Measurements from ENCODE around the gene PSMD1. TPM values are rescaled to one million over a fixed set of nuclear protein-coding genes. Genes with fewer than 3 reads are reported as not detected.

The PSMD1 gene
- total RNA-seq, 2 donors from 2014 or later = 47.1 to 73.1 TPM

- TF ChIP-seq POLR2A (IDR thresholded peaks at IDR 0.05) = no peak
- no peak for TF ChIP-seq POLR2AphosphoS5 (IDR thresholded peaks at IDR 0.05)
- TF ChIP-seq, protein P1, sequence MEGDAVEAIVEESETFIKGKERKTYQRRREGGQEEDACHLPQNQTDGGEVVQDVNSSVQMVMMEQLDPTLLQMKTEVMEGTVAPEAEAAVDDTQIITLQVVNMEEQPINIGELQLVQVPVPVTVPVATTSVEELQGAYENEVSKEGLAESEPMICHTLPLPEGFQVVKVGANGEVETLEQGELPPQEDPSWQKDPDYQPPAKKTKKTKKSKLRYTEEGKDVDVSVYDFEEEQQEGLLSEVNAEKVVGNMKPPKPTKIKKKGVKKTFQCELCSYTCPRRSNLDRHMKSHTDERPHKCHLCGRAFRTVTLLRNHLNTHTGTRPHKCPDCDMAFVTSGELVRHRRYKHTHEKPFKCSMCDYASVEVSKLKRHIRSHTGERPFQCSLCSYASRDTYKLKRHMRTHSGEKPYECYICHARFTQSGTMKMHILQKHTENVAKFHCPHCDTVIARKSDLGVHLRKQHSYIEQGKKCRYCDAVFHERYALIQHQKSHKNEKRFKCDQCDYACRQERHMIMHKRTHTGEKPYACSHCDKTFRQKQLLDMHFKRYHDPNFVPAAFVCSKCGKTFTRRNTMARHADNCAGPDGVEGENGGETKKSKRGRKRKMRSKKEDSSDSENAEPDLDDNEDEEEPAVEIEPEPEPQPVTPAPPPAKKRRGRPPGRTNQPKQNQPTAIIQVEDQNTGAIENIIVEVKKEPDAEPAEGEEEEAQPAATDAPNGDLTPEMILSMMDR (IDR thresholded peaks at IDR 0.05) = no peak
- DNase-seq (ENCODE audit: low spot score) = no peak
- H3K27me3 ChIP-seq (replicated peaks; ENCODE audit: insufficient read depth) = no peaks in the 10 kb centered on the region
- WGBS = 29% methylated on average over 5 of the region's 5 CpGs
- H3K4me3 ChIP-seq = no peak within 1 kb of the TSS
- intact Hi-C loops (cut with DNase I) = no loop called here
- H3K27ac ChIP-seq = no peak within 1 kb of the TSS
- no peaks in the 10 kb centered on the region for H3K9me3 ChIP-seq
- no peaks in the 10 kb centered on the region for H3K36me3 ChIP-seq
- H3K4me1 ChIP-seq (replicated peaks) = no peaks in the 10 kb centered on the region
Measured at GRCh38 chr2:231124838-231125568, 68.3 kb downstream of the PSMD1 start, which contains the start of gene HTR2B. TSS of gene HTR2B (minus strand) at chr2:231125042. CDS start at chr2:231123764, 1,278 bp downstream.

DNA sequence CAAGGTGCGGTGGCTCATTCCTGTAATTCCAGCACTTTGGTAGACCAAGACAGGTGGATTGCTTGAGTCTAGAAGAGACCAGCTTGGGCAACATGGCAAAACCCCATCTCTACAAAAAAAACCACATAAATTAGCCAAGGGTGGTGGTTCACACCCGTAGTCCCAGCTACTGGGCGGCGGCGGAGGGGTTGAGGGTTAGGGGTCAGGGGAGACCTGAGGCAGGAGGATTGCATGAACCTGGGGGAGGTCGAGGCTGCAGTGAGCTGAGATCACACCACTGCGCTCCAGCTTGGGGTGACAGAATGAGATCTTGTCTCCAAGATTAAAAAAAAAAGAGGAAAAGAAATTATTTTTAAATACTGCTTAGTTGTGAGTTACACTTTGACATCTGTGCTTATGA is 69.5 kb downstream of the PSMD1 start:
- Histone ChIP-seq H3K27me3 (replicated peaks; ENCODE audit: insufficient read depth) (no peaks in the 10 kb centered on the region), H3K27ac (no peak overlapping the region), H3K4me1 (replicated peaks) (no peaks in the 10 kb centered on the region), H3K9me3 (no peaks in the 10 kb centered on the region), H3K4me3 (no peak overlapping the region), H3K36me3 (no peaks in the 10 kb centered on the region)
- TF ChIP-seq POLR2A (IDR thresholded peaks at IDR 0.05) (no peak), POLR2AphosphoS5 (IDR thresholded peaks at IDR 0.05) (no peak)
- TF ChIP-seq, protein P1 (IDR thresholded peaks at IDR 0.05) = no peak
- WGBS = 95% methylated on average over 7 of the region's 7 CpGs
- DNase-seq (ENCODE audit: low spot score) = no peak
- intact Hi-C loops (cut with DNase I) = no loop called here

- no peaks in the 10 kb centered on the region for H3K4me1 ChIP-seq (replicated peaks)
- TF ChIP-seq POLR2A (IDR thresholded peaks at IDR 0.05) (no peak), POLR2AphosphoS5 (IDR thresholded peaks at IDR 0.05) (no peak)
- TF ChIP-seq, protein P1 (IDR thresholded peaks at IDR 0.05) = no peak
- no peak overlapping the region for H3K27ac ChIP-seq
- 96% methylated on average over 9 of the region's 9 CpGs for WGBS
- H3K36me3 ChIP-seq = no peaks in the 10 kb centered on the region
- no peak overlapping the region for H3K4me3 ChIP-seq
- H3K27me3 ChIP-seq (replicated peaks; ENCODE audit: insufficient read depth) = no peaks in the 10 kb centered on the region
- no peaks in the 10 kb centered on the region for H3K9me3 ChIP-seq
- intact Hi-C loops (cut with DNase I) = no loop called here
- DNase-seq (ENCODE audit: low spot score) = no peak
Measured at GRCh38 chr2:231127480-231127879, 70.8 kb downstream of the PSMD1 start.

DNA sequence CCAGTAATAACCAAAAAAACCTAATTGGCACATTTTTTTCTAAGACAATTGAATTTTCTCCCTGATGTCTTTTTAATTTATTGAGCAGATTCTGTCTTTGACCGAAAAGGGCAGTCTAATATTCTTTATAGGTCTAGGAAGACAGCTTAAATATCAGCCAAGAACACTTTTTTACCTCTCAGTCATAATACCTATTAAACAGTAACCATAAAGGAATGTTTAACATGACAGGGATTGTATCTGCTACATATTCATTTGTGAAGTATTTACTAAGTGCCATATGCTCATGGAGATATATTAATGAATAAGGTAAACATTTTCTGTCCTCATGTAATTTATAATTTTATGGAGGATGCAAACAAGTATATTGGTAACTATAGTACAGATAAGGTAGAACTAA is 71.3 kb downstream of the PSMD1 start:
- Histone ChIP-seq H3K27me3 (replicated peaks; ENCODE audit: insufficient read depth) (no peaks in the 10 kb centered on the region), H3K4me3 (no peak overlapping the region), H3K27ac (no peak overlapping the region), H3K9me3 (no peaks in the 10 kb centered on the region), H3K4me1 (replicated peaks) (no peaks in the 10 kb centered on the region), H3K36me3 (no peaks in the 10 kb centered on the region)
- DNase-seq (ENCODE audit: low spot score) = no peak
- intact Hi-C loops (cut with DNase I) = no loop called here
- TF ChIP-seq POLR2A (IDR thresholded peaks at IDR 0.05) (no peak), POLR2AphosphoS5 (IDR thresholded peaks at IDR 0.05) (no peak)
- TF ChIP-seq, protein P1 (IDR thresholded peaks at IDR 0.05) = no peak
- 87% methylated on average over 1 of the region's 1 CpG for WGBS

DNA sequence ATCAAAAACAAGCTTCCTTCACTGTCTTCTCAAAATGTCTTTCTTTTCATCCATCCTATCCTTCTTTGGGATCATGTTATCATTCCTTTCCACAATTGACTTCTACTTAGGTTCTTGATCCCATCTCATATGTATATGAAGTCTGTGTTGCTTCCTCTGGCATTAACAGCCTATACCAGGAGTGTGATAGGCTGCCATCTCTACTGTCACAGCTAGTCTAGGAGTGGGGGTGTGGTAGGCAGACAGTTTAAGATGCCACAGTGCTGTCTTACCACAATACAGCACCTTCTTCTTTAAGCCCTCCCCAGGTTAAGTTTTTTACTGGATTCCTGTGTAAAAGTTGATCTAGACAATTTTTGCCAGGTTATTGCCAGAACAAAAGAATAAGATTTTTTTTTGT is 71.9 kb downstream of the PSMD1 start:
- H3K9me3 ChIP-seq = no peaks in the 10 kb centered on the region
- no peak overlapping the region for H3K27ac ChIP-seq
- no peak for TF ChIP-seq POLR2AphosphoS5 (IDR thresholded peaks at IDR 0.05)
- no peak for TF ChIP-seq POLR2A (IDR thresholded peaks at IDR 0.05)
- TF ChIP-seq, protein P1 (IDR thresholded peaks at IDR 0.05) = no peak
- H3K4me1 ChIP-seq (replicated peaks) = no peaks in the 10 kb centered on the region
- intact Hi-C loops (cut with DNase I) = no loop called here
- H3K4me3 ChIP-seq = no peak overlapping the region
- no peaks in the 10 kb centered on the region for H3K27me3 ChIP-seq (replicated peaks; ENCODE audit: insufficient read depth)
- no peaks in the 10 kb centered on the region for H3K36me3 ChIP-seq
- no peak for DNase-seq (ENCODE audit: low spot score)

Measured in prostate gland (tissue), 2 donors.